HG02973 (cell line): ENCODE results near the gene MRAS.
"Not testable (repeated sequence)": the region's sequence is repeated elsewhere in the genome, so short reads cannot be mapped to it uniquely, and the experiment has no call there.

Experiments
- ATAC-seq: cut with Tn5 transposase; IDR thresholded peaks from one replicate; pipeline ENCODE4 v1.9.1; 2021; ENCODE audit warnings: moderate library complexity; ENCODE audit not compliant: unreplicated experiment

MRAS gene

DNA sequence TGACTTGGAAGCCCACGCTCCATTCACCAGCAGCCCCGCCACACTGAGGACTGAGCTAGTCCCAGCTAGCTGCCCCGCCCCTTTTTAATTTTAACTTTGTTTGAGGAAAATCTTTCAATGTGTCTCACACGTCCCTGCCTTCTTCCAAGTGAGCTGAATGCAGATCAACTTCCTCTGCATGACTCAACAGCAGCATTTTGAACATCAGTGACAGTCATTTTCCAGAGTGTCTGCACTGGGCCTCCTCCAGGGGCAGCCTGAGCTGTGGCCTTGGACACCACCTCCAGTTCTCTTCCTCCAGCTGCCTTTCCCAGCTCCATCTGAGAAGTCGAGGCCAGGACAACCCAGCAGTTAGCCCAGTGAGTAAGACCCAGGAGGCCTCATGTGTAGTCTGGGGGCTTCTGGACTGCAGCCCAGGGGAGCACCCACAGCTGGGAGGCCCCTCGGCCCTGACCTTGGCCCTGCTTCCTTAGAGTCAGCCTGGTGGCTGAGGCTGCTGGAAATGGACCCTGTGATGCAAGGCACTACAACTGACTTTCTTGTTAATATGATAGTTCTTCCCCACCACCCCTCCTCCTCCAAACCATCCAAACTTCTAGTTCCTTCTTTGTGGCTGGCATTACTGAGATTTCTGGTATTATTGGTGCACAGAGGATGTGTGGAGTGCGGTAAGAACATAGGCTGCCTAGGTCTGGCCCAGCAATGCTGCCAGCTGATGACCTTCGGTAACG, 64.6 kb downstream of the MRAS start:
- no peak for ATAC-seq

GRCh38 chr3:138416236-138416635, 67.9 kb downstream of the MRAS start:
- not testable (repeated sequence) for ATAC-seq

DNA sequence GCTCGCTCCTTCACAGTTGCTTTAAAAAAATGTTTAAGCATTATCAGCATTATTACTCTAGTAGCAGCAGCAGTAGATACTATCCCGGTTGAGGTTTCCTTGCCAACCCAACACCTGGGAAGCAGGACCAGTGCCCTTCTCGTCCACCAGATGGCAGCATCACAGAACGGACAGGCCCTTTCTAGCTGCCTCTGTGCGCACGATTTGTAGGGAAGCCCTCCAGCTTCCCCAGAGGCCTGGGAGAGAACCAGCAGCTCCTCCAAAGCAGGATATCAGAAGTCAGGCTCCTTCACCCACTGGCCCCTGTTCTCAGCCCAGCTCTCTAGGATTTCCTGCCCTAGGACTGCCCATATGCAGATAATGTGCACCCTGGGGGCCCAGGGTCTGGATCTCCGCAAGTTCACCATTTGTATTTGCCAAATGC, 69.2 kb downstream of the MRAS start:
- peak; percentile 81 for ATAC-seq

DNA sequence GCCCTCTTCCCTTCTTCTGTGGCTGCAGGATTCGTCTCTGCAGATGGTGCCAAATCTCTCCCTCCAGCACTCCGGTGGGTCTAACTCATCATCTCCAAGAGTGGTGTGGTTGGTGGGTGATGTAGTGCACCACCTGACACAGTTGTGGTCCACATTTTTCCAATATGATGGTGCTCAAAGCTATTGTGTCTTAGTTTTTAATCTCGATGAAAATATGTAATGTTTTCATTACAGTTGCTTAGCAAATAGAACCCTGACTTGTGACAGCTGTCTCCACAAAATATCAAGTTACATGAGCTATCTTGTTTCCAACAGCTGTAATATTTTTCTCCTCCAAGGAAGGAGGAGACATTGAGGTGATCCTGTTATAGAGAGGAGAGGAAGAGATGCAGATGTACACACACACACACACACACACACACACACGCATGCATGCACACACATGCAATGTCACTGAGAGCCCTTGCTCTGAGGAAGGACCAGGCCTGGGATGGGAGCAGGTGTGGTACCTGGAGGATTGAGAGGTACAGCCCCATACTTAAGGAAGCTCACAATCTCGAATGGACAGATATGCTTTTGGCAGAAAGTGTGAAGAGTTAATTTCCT, 70.3 kb downstream of the MRAS start:
- no peak for ATAC-seq

- ATAC-seq = no peak
These were observed 74.9 kb downstream of the MRAS start for GRCh38 chr3:138423316-138423715.

- ATAC-seq = no peak
These were observed 75.9 kb downstream of the MRAS start for GRCh38 chr3:138424323-138424722.

GRCh38 chr3:138426211-138426610, 77.8 kb downstream of the MRAS start:
- ATAC-seq = no peak

DNA sequence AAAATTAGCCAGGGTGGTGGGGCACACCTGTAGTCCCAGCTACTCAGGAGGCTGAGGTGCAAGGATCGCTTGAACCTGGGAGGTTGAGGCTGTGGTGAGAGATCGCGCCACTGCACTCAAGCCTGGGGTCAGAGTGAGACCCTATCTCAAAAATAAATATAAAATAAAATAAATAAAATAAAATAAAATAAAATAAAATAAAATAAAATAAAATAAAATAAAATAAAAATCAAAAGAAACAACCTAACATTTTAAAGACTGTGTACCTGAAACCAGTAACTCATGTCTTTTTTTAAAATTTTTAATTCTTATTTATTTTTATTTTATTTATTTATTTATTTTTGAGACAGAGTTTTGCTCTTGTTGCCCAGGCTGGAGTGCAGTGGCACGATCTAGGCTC, 78.4 kb downstream of the MRAS start:
- not testable (repeated sequence) for ATAC-seq

- ATAC-seq = no peak
These were observed 81.3 kb downstream of the MRAS start for GRCh38 chr3:138429665-138430064.

DNA sequence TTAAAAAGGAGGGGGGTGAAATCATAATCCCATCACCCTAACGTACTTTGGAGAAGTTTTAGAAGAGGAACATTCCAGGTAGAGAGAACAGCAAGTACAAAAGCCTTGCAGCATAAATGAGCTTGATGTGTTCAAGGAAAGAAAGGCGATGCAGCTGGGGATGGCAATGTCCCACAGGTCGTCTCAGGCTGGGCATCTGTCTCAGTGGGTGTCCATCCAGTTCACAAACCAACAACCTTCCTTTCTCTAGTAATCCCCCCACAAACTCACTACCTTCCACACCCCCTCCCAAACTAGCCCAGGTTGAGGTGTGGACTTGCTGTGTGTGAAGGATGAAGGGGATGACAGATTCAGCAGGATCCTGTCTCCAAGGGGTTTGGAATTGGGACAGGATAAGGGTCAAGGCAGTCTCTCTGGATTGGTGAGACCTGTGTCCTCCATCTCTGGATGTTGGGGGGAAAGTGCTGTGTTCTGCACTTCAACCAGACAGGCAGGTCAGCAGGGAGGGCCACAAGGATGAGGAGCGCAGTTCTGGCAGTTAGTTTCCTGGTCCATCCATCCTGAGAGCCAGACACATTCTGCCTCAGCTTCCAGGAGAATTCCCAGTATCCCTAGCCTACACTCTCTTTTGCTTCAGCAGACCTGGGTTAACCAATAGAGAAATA, 84.3 kb downstream of the MRAS start:
- no peak for ATAC-seq

GRCh38 chr3:138433892-138434275, 85.5 kb downstream of the MRAS start:
- no peak for ATAC-seq

DNA sequence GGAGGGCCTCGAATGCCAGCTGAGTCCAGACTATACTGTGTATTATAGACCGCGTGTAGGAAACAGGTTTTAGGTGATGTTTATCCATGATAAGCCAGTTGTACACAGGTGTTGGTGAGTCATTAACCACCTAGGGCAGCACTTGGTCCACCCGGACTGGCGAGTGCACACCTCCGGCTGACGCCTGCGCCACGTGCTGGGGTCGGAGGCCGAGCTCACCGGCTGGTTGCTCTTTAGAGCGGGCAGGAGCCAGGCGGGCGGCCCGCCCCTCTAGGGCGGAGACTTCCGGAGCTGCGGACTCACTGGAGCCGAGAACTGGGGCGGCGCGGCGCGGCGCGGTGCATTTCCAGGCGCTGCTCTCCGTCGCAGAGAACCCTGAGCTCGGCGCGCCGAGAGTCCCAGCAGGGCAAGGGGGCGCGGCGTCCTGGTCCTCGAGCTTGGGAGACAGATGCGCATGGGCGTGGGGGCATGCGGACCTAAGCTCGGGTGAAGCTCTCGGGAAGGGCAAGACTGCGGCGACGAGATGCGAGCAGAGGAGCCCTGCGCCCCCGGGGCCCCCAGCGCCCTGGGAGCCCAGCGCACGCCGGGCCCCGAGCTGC, 86.0 kb downstream of the MRAS start, which contains the start of gene ESYT3:
ESYT3 (plus strand) TSS at position 341 of the 599 bp plus-strand sequence; CDS start at position 524, 183 bp downstream.
- ATAC-seq = no peak

GRCh38 chr3:138434875-138435772, 86.7 kb downstream of the MRAS start:
- no peak for ATAC-seq

DNA sequence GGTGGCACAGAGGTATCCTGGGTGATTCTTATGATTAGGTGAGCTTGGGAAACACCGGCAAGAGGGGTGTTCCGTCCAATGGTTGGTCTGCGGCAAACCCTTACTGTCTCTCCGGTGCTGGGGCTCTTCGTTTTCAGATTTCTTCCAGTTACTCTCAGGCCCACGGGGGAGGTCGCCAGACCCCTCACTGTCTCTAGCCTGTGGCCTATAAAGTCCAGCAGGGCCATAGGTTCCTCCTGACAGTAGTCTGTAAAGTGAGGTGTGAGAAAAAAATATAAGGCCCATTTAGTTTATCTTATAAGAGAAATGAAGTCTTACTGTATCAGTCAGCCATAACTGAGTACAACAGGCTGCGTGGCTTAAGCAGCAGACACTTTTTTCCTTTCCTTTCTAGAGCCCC, 87.5 kb downstream of the MRAS start:
- no peak for ATAC-seq

GRCh38 chr3:138437281-138437680, 88.9 kb downstream of the MRAS start:
- no peak for ATAC-seq

- ATAC-seq = no peak
These were observed 90.5 kb downstream of the MRAS start for GRCh38 chr3:138438896-138439295.

DNA sequence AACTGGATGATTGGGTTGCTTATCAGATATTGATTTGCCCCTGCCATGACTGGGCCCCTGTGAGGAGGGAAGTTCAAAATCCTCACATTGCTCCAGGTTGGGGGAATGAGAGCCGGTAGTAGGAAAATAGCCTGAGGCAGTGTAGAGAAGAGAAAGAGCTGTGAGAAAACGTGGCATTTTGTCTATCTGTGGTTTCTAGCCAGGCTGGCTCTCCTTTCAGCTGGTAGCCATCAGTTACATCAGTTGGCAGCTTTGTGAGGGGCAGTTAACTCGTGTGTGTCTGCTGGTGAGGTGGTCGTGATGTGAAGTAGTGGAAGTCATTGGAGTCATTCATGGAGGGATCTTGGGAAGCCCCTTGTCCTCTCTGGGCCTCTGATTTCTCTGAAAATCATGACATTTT, 91.3 kb downstream of the MRAS start:
- no peak for ATAC-seq

DNA sequence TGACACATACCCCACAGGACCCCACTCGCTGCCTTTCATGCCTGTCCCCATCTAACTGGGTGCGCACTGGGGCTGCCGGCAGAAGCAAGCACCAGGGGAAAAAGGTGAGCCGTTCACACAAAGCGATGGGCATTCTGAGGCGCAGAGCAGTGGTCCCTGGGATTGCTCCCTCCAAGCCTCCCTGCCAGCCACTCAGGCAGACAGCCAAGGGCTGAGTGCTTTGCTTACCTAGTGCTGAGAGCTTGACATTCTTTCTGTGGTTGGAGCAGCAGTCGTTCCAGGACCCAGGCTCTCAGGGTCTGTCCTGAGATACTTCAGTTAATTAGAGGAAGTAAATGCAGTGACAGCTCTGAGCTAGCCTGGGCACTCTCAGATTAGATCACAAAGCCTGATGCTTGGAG, 91.7 kb downstream of the MRAS start:
- no peak for ATAC-seq

DNA sequence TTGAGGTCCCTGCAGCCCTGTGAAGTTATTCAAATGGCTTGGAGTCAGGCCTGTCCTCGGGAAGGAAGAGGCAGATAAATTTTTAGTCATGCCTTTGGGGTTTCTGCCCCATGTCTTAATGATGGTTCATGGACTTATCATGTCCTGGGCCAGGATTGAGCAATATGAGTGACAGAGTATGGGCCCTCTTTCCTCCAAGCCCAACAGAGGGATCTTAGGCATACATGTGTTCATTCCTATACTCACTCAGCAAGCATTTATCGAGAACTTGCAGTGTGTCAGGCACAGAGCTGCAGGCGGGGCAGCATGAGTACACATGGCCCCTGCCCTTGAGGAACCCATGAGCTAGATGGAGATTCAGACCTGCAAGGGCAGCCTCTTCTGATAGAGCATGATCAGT, 92.2 kb downstream of the MRAS start:
- ATAC-seq = no peak

DNA sequence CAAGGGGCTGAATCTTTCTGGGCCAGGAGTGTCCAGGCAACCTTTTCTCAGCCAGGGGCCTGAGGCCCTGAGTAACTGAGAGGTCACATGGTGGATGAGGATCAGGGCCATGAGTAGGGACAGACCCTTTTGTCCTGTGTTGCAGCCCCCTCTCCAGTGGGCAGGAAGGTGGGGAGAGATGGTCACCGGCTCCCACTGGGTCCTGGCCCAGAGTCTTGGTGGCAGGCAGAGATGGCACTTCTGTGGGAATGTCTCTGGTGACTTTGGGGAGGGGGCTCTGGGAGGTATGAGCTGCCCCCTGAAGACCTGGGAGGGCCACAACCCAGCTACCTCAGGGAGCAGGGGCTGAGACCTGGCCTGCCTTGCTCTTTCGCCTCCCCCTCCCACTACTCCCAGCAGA, 92.9 kb downstream of the MRAS start:
- no peak for ATAC-seq

GRCh38 chr3:138441742-138442141, 93.4 kb downstream of the MRAS start:
- no peak for ATAC-seq
